ENCODE results near the gene NPDC1. TPM values are rescaled to one million over a fixed set of nuclear protein-coding genes. Genes with fewer than 3 reads are reported as not detected.
A peak's percentile ranks its signal among the peaks of the same experiment; 100 is the strongest.

The NPDC1 gene
- total and polyA plus RNA-seq, 3 experiments from 2014 or later = 24.6 to 38.4 (median 27.5) TPM

GRCh38 chr9:137000177-137000930, 45.6 kb downstream of the NPDC1 start:
- ChIA-PET CTCF (interaction anchor here (0.7 to 4.0 kb wide), 9 partner anchors 7 to 201 kb away, joined by 3 to 26 read pairs (median 6); partner anchors contain the start of genes FUT7 and PAXX), POLR2A (interaction anchor here (0.6 to 1.5 kb wide), 11 partner anchors 8 to 158 kb away, joined by 3 to 15 read pairs (median 4); partner anchors contain the start of genes AJM1, MAN1B1, PAXX and SAPCD2)
- peak overlapping the region; percentile 84 to 96 (median 91) for H3K27ac Mint-ChIP-seq
- Histone ChIP-seq H3K9me3 (ENCODE audit: low read length) (no peaks in the 10 kb centered on the region), H3K4me1 (ENCODE audit: insufficient read depth, low read length) (peaks cover 46% of the 10 kb centered on the region), H3K36me3 (ENCODE audit: insufficient read depth, low read length) (no peaks in the 10 kb centered on the region), H3K27ac (ENCODE audit: low read depth, low read length) (peak overlapping the region; percentile 43), H3K27me3 (ENCODE audit: insufficient read depth, low read length, poor library complexity, severe bottlenecking) (no peaks in the 10 kb centered on the region), H3K4me3 (ENCODE audit: low read length) (no peak overlapping the region)
- H3K4me3 Mint-ChIP-seq = peak overlapping the region; percentile 62 to 93 (median 79)
- no peaks in the 10 kb centered on the region for H3K9me3 Mint-ChIP-seq
- peaks cover 0 to 3% (median 0%) of the 10 kb centered on the region in 3 donors for H3K36me3 Mint-ChIP-seq
- H3K4me1 Mint-ChIP-seq = peaks cover 38 to 60% (median 40%) of the 10 kb centered on the region in 3 donors
- H3K27me3 Mint-ChIP-seq = no peaks in the 10 kb centered on the region
- peak in 2 of 5 donors; percentile 29 to 61 for DNase-seq

- H3K27me3 ChIP-seq (ENCODE audit: insufficient read depth, low read length, poor library complexity, severe bottlenecking) = no peaks in the 10 kb centered on the region
- H3K9me3 ChIP-seq (ENCODE audit: low read length) = no peaks in the 10 kb centered on the region
- no peak overlapping the region for H3K4me3 ChIP-seq (ENCODE audit: low read length)
- peak overlapping the region; percentile 62 for H3K27ac ChIP-seq (ENCODE audit: low read depth, low read length)
- peaks cover 44 to 66% (median 44%) of the 10 kb centered on the region in 3 donors for H3K4me1 Mint-ChIP-seq
- peak overlapping the region; percentile 77 to 94 (median 85) for H3K4me3 Mint-ChIP-seq
- H3K9me3 Mint-ChIP-seq = no peaks in the 10 kb centered on the region
- peak overlapping the region; percentile 94 to 99 (median 96) for H3K27ac Mint-ChIP-seq
- H3K4me1 ChIP-seq (ENCODE audit: insufficient read depth, low read length) = peaks cover 58% of the 10 kb centered on the region
- ChIA-PET CTCF (interaction anchor here (1.1 to 6.7 kb wide), 3 partner anchors 31 to 154 kb away, joined by 3 to 72 read pairs (median 6); partner anchors contain the start of genes ABCA2 and FUT7), POLR2A (interaction anchor here (0.7 to 1.0 kb wide), 2 partner anchors 20 to 59 kb away, joined by 4 to 5 read pairs; no protein-coding TSS in a partner anchor)
- DNase-seq = peak in 3 of 5 donors; percentile 41 to 67 (median 66)
- H3K27me3 Mint-ChIP-seq = no peaks in the 10 kb centered on the region
- H3K36me3 Mint-ChIP-seq = peaks cover 0 to 13% (median 0%) of the 10 kb centered on the region in 3 donors
- H3K36me3 ChIP-seq (ENCODE audit: insufficient read depth, low read length) = no peaks in the 10 kb centered on the region
Observed at GRCh38 chr9:136997830-136998234, 48.1 kb downstream of the NPDC1 start.

GRCh38 chr9:136997371-136997770, 48.6 kb downstream of the NPDC1 start:
- no peaks in the 10 kb centered on the region for H3K27me3 ChIP-seq (ENCODE audit: insufficient read depth, low read length, poor library complexity, severe bottlenecking)
- H3K4me3 ChIP-seq (ENCODE audit: low read length) = peak overlapping the region; percentile 51
- H3K9me3 ChIP-seq (ENCODE audit: low read length) = no peaks in the 10 kb centered on the region
- H3K36me3 ChIP-seq (ENCODE audit: insufficient read depth, low read length) = no peaks in the 10 kb centered on the region
- H3K4me3 Mint-ChIP-seq = peak overlapping the region; percentile 77 to 94 (median 85)
- no peaks in the 10 kb centered on the region for H3K9me3 Mint-ChIP-seq
- H3K27me3 Mint-ChIP-seq = no peaks in the 10 kb centered on the region
- peak in 2 of 5 donors; percentile 27 to 31 for DNase-seq
- peak overlapping the region; percentile 62 for H3K27ac ChIP-seq (ENCODE audit: low read depth, low read length)
- POLR2A ChIA-PET = interaction anchor here (0.8 to 1.0 kb wide), 3 partner anchors 12 to 49 kb away, joined by 3 to 5 read pairs (median 4); no protein-coding TSS in a partner anchor
- H3K36me3 Mint-ChIP-seq = peaks cover 0 to 17% (median 0%) of the 10 kb centered on the region in 3 donors
- peaks cover 58% of the 10 kb centered on the region for H3K4me1 ChIP-seq (ENCODE audit: insufficient read depth, low read length)
- CTCF ChIA-PET = interaction anchor here (1.1 to 6.7 kb wide), 5 partner anchors 12 to 153 kb away, joined by 3 to 72 read pairs (median 5); partner anchors contain the start of genes ABCA2 and FUT7
- peaks cover 44 to 70% (median 44%) of the 10 kb centered on the region in 3 donors for H3K4me1 Mint-ChIP-seq
- H3K27ac Mint-ChIP-seq = peak overlapping the region; percentile 94 to 99 (median 96)

GRCh38 chr9:136996361-136997292, 49.4 kb downstream of the NPDC1 start, which contains the start of gene CLIC3:
Gene CLIC3, minus strand, starts transcription at chr9:136996568. Its CDS starts 25 bp downstream, at chr9:136996543.
- Histone ChIP-seq H3K4me3 (ENCODE audit: low read length) (peak within 1 kb of the TSS; percentile 51), H3K27me3 (ENCODE audit: insufficient read depth, low read length, poor library complexity, severe bottlenecking) (no peaks in the 10 kb centered on the region), H3K4me1 (ENCODE audit: insufficient read depth, low read length) (peaks cover 58% of the 10 kb centered on the region), H3K27ac (ENCODE audit: low read depth, low read length) (peak within 1 kb of the TSS; percentile 62), H3K9me3 (ENCODE audit: low read length) (no peaks in the 10 kb centered on the region), H3K36me3 (ENCODE audit: insufficient read depth, low read length) (no peaks in the 10 kb centered on the region)
- peak within 1 kb of the TSS; percentile 77 to 94 (median 85) for H3K4me3 Mint-ChIP-seq
- ChIA-PET POLR2A (interaction anchor here (0.5 to 1.6 kb wide), 10 partner anchors 11 to 68 kb away, joined by 3 to 11 read pairs (median 3); partner anchors contain the start of genes C8G and FBXW5), CTCF (interaction anchor here (0.6 to 6.7 kb wide), 14 partner anchors 9 to 204 kb away, joined by 3 to 72 read pairs (median 5); partner anchors contain the start of genes ABCA2, AJM1, C8G and FBXW5)
- peaks cover 0 to 17% (median 0%) of the 10 kb centered on the region in 3 donors for H3K36me3 Mint-ChIP-seq
- no peaks in the 10 kb centered on the region for H3K27me3 Mint-ChIP-seq
- H3K4me1 Mint-ChIP-seq = peaks cover 44 to 71% (median 44%) of the 10 kb centered on the region in 3 donors
- no peaks in the 10 kb centered on the region for H3K9me3 Mint-ChIP-seq
- peak; percentile 64 to 85 (median 70) for DNase-seq
- peak within 1 kb of the TSS; percentile 96 to 99 (median 97) for H3K27ac Mint-ChIP-seq

GRCh38 chr9:136995772-136996311, 50.1 kb downstream of the NPDC1 start:
- Mint-ChIP-seq H3K27ac (peak overlapping the region; percentile 85 to 99 (median 96)), H3K9me3 (no peaks in the 10 kb centered on the region), H3K27me3 (no peaks in the 10 kb centered on the region), H3K36me3 (peaks cover 0 to 17% (median 0%) of the 10 kb centered on the region in 3 donors), H3K4me1 (peaks cover 44 to 76% (median 44%) of the 10 kb centered on the region in 3 donors), H3K4me3 (peak overlapping the region; percentile 77 to 89 (median 85))
- no peak for DNase-seq
- Histone ChIP-seq H3K36me3 (ENCODE audit: insufficient read depth, low read length) (no peaks in the 10 kb centered on the region), H3K27me3 (ENCODE audit: insufficient read depth, low read length, poor library complexity, severe bottlenecking) (no peaks in the 10 kb centered on the region), H3K27ac (ENCODE audit: low read depth, low read length) (peak overlapping the region; percentile 62), H3K4me1 (ENCODE audit: insufficient read depth, low read length) (peaks cover 58% of the 10 kb centered on the region), H3K4me3 (ENCODE audit: low read length) (peak overlapping the region; percentile 51), H3K9me3 (ENCODE audit: low read length) (no peaks in the 10 kb centered on the region)
- ChIA-PET POLR2A (interaction anchor here (0.5 to 1.6 kb wide), 8 partner anchors 10 to 67 kb away, joined by 3 to 11 read pairs (median 3); partner anchors contain the start of genes C8G and FBXW5), CTCF (interaction anchor here (0.6 to 6.7 kb wide), 13 partner anchors 8 to 203 kb away, joined by 3 to 72 read pairs (median 5); partner anchors contain the start of genes ABCA2, AJM1, C8G and FBXW5)

GRCh38 chr9:136995362-136995761, 50.6 kb downstream of the NPDC1 start:
- H3K9me3 Mint-ChIP-seq = no peaks in the 10 kb centered on the region
- no peak overlapping the region for H3K27ac ChIP-seq (ENCODE audit: low read depth, low read length)
- peak overlapping the region in 1 of 7 donors; percentile 56 for H3K4me3 Mint-ChIP-seq
- CTCF ChIA-PET = interaction anchor here (1.3 to 6.7 kb wide), 6 partner anchors 10 to 153 kb away, joined by 4 to 72 read pairs (median 12); partner anchors contain the start of genes ABCA2, AJM1, C8G and FBXW5
- no peak overlapping the region for H3K4me3 ChIP-seq (ENCODE audit: low read length)
- no peak for DNase-seq
- peak overlapping the region in 4 of 8 donors; percentile 10 to 86 (median 39) for H3K27ac Mint-ChIP-seq
- no peaks in the 10 kb centered on the region for H3K9me3 ChIP-seq (ENCODE audit: low read length)
- peaks cover 43 to 75% (median 44%) of the 10 kb centered on the region in 3 donors for H3K4me1 Mint-ChIP-seq
- H3K27me3 Mint-ChIP-seq = no peaks in the 10 kb centered on the region
- peaks cover 55% of the 10 kb centered on the region for H3K4me1 ChIP-seq (ENCODE audit: insufficient read depth, low read length)
- POLR2A ChIA-PET = interaction anchor here (1.2 to 1.6 kb wide), 3 partner anchors 17 to 32 kb away, joined by 3 to 11 read pairs (median 6); no protein-coding TSS in a partner anchor
- no peaks in the 10 kb centered on the region for H3K27me3 ChIP-seq (ENCODE audit: insufficient read depth, low read length, poor library complexity, severe bottlenecking)
- H3K36me3 ChIP-seq (ENCODE audit: insufficient read depth, low read length) = no peaks in the 10 kb centered on the region
- H3K36me3 Mint-ChIP-seq = peaks cover 0 to 17% (median 0%) of the 10 kb centered on the region in 3 donors
